NCI-H774 (cell line): Measurements from ENCODE around the gene PAK6.

Source experiments
- DNase-seq: peaks from one replicate; lab custom pipeline; 2025; lab: John Stamatoyannopoulos, UW

PAK6 gene

GRCh38 chr15:40256638-40257235 is 17.9 kb downstream of the PAK6 start:
- DNase-seq, result no peak

GRCh38 chr15:40257656-40258450 is 19.0 kb downstream of the PAK6 start:
- no peak for DNase-seq

GRCh38 chr15:40258544-40258943 is 19.7 kb downstream of the PAK6 start:
- no peak for DNase-seq

GRCh38 chr15:40259021-40259420 is 20.2 kb downstream of the PAK6 start:
- no peak for DNase-seq

- no peak for DNase-seq
These were observed 24.3 kb downstream of the PAK6 start for GRCh38 chr15:40263024-40263754.

- no peak for DNase-seq
These were observed 25.7 kb downstream of the PAK6 start for GRCh38 chr15:40264321-40265153.

GRCh38 chr15:40265355-40265754 is 26.5 kb downstream of the PAK6 start:
- no peak for DNase-seq

GRCh38 chr15:40265875-40266274 is 27.0 kb downstream of the PAK6 start:
- DNase-seq, result no peak

- DNase-seq, result no peak
These were observed 28.0 kb downstream of the PAK6 start for GRCh38 chr15:40266828-40267304.

- no peak for DNase-seq
These were observed 28.8 kb downstream of the PAK6 start for GRCh38 chr15:40267670-40268069.

GRCh38 chr15:40269604-40270003 is 30.7 kb downstream of the PAK6 start:
- DNase-seq, result no peak

- DNase-seq, result no peak
These were observed 31.6 kb downstream of the PAK6 start for GRCh38 chr15:40270246-40270995.

- no peak for DNase-seq
These were observed 33.0 kb downstream of the PAK6 start for GRCh38 chr15:40271685-40272484.

GRCh38 chr15:40272485-40273056 is 33.7 kb downstream of the PAK6 start:
- no peak for DNase-seq

- DNase-seq, result no peak
These were observed 34.6 kb downstream of the PAK6 start for GRCh38 chr15:40273428-40273827.

GRCh38 chr15:40274350-40275274 is 35.7 kb downstream of the PAK6 start:
- DNase-seq, result peak; percentile 66

- DNase-seq, result no peak
These were observed 36.7 kb downstream of the PAK6 start for GRCh38 chr15:40275523-40275922.

- no peak for DNase-seq
These were observed 37.1 kb downstream of the PAK6 start for GRCh38 chr15:40275954-40276353.

GRCh38 chr15:40276927-40277326 is 38.1 kb downstream of the PAK6 start:
- no peak for DNase-seq
